Ectodermal cell (in vitro differentiated cells): ENCODE data around the gene TCHH.
"Not testable (repeated sequence)": the region's sequence is repeated elsewhere in the genome, so short reads cannot be mapped to it uniquely, and the experiment has no call there.

Experiments used
- H3K27ac ChIP-seq: 2 replicates; pipeline ENCODE4 v1.7.0; 2013; ENCODE audit warnings: mild to moderate bottlenecking, low read depth, low read length; ENCODE audit not compliant: insufficient read depth, poor library complexity, severe bottlenecking
- H3K27me3 ChIP-seq: 2 replicates; pipeline ENCODE4 v1.7.0; 2013; ENCODE audit warnings: mild to moderate bottlenecking, low read length; ENCODE audit not compliant: insufficient read depth, control insufficient read depth, poor library complexity, severe bottlenecking
- H3K36me3 ChIP-seq: one replicate; pipeline ENCODE4 v1.7.0; 2013; ENCODE audit warnings: low read length; ENCODE audit not compliant: control insufficient read depth, insufficient read depth
- H3K4me1 ChIP-seq: one replicate; pipeline ENCODE4 v1.7.0; 2013; ENCODE audit warnings: low read length; ENCODE audit not compliant: control insufficient read depth, insufficient read depth
- H3K4me3 ChIP-seq: 2 replicates; pipeline ENCODE4 v1.7.0; 2013; ENCODE audit warnings: low read depth, low read length, control low read depth; ENCODE audit not compliant: insufficient read depth
- H3K9me3 ChIP-seq: 2 replicates; pipeline ENCODE4 v1.7.0; 2013; ENCODE audit warnings: mild to moderate bottlenecking, low read length, moderate library complexity; ENCODE audit not compliant: control insufficient read depth
- WGBS, 2 experiments: methylation state at CpG; one replicate each; pipeline ENCODE4 v1.1.7; 2013; ENCODE audit warnings: missing lambda C conversion rate in 2 of 2; 5-methylcytosine and 5-hydroxymethylcytosine counted together

The TCHH gene

DNA sequence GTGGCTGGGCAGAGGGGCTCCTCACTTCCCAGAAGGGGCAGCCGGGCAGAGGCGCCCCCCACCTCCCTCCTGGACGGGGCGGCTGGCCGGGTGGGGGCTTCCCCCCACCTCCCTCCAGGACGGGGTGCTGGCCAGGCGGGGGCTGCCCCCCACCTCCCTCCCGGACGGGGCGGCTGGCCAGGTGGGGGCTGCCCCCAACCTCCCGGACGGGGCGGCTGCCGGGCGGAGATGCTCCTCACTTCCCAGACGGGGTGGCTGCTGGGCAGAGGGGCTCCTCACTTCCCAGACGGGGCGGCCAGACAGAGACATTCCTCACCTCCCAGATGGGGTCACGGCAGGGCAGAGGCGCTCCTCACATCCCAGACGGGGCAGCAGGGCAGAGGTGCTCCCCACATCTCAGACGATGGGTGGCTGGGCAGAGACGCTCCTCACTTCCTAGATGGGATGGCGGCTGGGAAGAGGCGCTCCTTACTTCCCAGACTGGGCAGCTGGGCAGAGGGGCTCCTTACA lies 29.5 kb upstream of the TCHH start:
- H3K4me1 ChIP-seq, H3K27me3 ChIP-seq, H3K9me3 ChIP-seq, H3K4me3 ChIP-seq, H3K27ac ChIP-seq, H3K36me3 ChIP-seq: not testable (repeated sequence)
- 90 to 91% methylated on average over 22 to 25 of the region's 25 CpGs for WGBS, 2 experiments

GRCh38 chr1:152143150-152143887 lies 28.1 kb upstream of the TCHH start:
- WGBS, 2 experiments: 65% methylated on average over 2 of the region's 2 CpGs
- Histone ChIP-seq H3K36me3 (no peaks in the 10 kb centered on the region), H3K4me3 (no peak overlapping the region)

DNA sequence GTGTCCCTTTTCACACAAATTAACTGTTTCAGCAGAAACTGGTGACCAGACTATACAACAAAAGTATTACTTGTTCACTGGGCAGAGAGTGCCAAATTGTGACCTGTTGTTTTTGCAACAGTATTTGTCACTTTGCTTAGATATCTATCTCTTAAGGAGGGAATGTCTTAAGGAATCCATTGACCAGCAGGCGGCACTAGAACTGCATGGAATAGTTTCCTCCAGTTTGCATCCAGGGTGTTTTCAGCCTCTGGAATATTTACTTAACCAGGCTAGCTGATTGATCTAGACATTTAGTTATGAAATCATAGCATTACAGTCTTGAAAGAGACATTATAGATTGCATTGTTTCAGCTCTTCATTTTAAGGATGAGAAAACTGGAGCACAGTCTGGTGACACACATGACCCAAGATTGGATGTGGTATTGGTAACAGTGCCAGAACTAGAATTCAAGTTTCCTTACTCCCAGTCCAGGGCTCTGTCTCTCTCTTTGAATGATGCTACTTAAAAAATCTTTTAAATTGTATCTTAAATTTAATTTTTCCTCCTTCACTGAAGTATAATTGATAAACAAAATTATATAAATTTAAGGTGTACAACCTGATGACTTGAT lies 26.8 kb upstream of the TCHH start:
- no peak overlapping the region for H3K4me3 ChIP-seq
- H3K36me3 ChIP-seq: no peaks in the 10 kb centered on the region
- H3K27me3 ChIP-seq: no peaks in the 10 kb centered on the region
- no peak overlapping the region for H3K27ac ChIP-seq
- H3K9me3 ChIP-seq: peaks cover 2% of the 10 kb centered on the region
- no peaks in the 10 kb centered on the region for H3K4me1 ChIP-seq
- WGBS, 2 experiments: 0 to 4% methylated on average over 1 of the region's 1 CpG

More at GRCh38 chr1:152143150-152143887, 28.1 kb upstream of the TCHH start:
- Histone ChIP-seq H3K27ac (no peak overlapping the region), H3K4me1 (no peaks in the 10 kb centered on the region), H3K27me3 (no peaks in the 10 kb centered on the region), H3K9me3 (no peaks in the 10 kb centered on the region)

GRCh38 chr1:152137215-152137614 lies 22.0 kb upstream of the TCHH start:
- Histone ChIP-seq H3K9me3 (peaks cover 2% of the 10 kb centered on the region), H3K36me3 (no peaks in the 10 kb centered on the region), H3K27me3 (no peaks in the 10 kb centered on the region), H3K4me1 (no peaks in the 10 kb centered on the region), H3K27ac (no peak overlapping the region), H3K4me3 (no peak overlapping the region)

DNA sequence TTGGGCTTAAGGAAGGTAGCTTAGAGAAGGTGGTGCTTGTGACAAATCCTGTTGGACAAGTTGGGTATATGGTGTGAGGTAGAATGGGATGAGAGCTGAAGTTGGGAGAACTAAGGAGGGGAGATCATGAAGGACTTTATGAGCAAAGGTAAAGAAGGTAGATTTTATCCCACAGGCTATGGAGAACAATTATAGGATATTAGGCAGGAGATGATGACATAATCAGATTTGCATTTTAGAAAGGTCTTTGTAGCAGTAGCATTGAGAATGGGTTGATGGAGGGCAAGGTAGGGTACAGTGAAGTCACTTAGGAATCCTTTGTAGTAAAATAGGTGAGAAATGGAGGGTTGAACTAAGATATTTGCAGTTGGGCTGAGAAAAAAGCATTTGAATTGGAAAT lies 14.9 kb upstream of the TCHH start:
- no peaks in the 10 kb centered on the region for H3K36me3 ChIP-seq
- no peaks in the 10 kb centered on the region for H3K4me1 ChIP-seq
- no peak overlapping the region for H3K4me3 ChIP-seq
- H3K9me3 ChIP-seq: no peaks in the 10 kb centered on the region
- no peaks in the 10 kb centered on the region for H3K27me3 ChIP-seq
- H3K27ac ChIP-seq: no peak overlapping the region

DNA sequence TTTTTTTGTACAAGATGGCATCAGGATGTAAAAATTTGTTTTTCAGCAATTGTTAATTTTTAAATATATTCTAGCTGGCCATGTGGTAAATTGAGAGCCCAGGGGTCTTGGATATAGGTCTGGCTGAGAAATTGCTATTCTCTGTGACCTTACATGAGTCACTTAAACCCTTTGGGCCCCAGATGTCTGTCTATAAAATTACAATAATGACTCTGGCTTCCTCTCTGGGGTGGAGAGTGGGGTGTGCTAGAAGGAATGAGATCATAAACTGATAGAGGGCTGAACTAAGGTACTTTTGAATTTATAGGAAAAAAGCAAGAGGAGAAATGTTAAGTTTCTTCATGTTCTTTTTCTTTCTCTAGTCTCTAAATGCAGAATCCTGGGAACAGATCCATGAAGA lies 12.4 kb upstream of the TCHH start:
- no peaks in the 10 kb centered on the region for H3K9me3 ChIP-seq
- H3K27ac ChIP-seq: no peak overlapping the region
- no peak overlapping the region for H3K4me3 ChIP-seq
- H3K27me3 ChIP-seq: no peaks in the 10 kb centered on the region
- H3K4me1 ChIP-seq: no peaks in the 10 kb centered on the region
- no peaks in the 10 kb centered on the region for H3K36me3 ChIP-seq

- no peaks in the 10 kb centered on the region for H3K27me3 ChIP-seq
- H3K27ac ChIP-seq: no peak overlapping the region
- 75 to 81% methylated on average over 5 to 6 of the region's 6 CpGs for WGBS, 2 experiments
- no peak overlapping the region for H3K4me3 ChIP-seq
- H3K36me3 ChIP-seq: no peaks in the 10 kb centered on the region
- no peaks in the 10 kb centered on the region for H3K4me1 ChIP-seq
- no peaks in the 10 kb centered on the region for H3K9me3 ChIP-seq
Measured at GRCh38 chr1:152125834-152126443, 10.7 kb upstream of the TCHH start.

GRCh38 chr1:152118915-152119314 lies 3.7 kb upstream of the TCHH start:
- H3K36me3 ChIP-seq: no peaks in the 10 kb centered on the region
- no peak overlapping the region for H3K4me3 ChIP-seq
- H3K27ac ChIP-seq: no peak overlapping the region
- H3K9me3 ChIP-seq: no peaks in the 10 kb centered on the region
- no peaks in the 10 kb centered on the region for H3K4me1 ChIP-seq
- H3K27me3 ChIP-seq: peaks cover 25% of the 10 kb centered on the region
- 89 to 93% methylated on average over 1 of the region's 1 CpG for WGBS, 2 experiments

DNA sequence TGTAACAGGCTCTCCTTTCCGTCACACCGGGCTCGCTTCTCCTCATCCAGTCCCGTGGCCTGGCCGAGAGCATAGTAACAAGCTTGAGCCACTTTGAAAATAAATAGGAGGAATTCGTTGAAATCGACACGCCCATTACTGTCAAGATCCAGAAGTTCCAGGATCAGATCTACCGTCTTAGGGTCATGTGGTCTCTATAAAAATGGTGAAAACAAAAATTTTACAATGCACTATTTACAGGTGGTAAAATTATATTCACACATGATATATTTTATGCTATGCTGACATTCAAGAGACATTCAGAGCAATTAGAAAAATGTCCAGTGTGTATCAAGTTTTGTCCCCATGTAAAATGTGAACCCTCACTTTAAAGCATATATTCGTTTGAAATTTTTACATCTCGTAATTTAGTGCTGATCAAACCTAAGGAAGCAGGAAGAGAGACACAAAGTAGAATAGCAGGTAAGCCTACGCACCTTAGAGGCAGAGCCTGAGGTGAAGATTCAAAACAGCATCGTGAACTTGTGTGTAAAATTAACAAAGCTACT lies 2.3 kb downstream of the TCHH start:
- no peak overlapping the region for H3K27ac ChIP-seq
- no peaks in the 10 kb centered on the region for H3K4me1 ChIP-seq
- no peaks in the 10 kb centered on the region for H3K9me3 ChIP-seq
- peaks cover 84% of the 10 kb centered on the region for H3K27me3 ChIP-seq
- no peaks in the 10 kb centered on the region for H3K36me3 ChIP-seq
- no peak overlapping the region for H3K4me3 ChIP-seq
- WGBS, 2 experiments: 58 to 67% methylated on average over 12 to 13 of the region's 13 CpGs

DNA sequence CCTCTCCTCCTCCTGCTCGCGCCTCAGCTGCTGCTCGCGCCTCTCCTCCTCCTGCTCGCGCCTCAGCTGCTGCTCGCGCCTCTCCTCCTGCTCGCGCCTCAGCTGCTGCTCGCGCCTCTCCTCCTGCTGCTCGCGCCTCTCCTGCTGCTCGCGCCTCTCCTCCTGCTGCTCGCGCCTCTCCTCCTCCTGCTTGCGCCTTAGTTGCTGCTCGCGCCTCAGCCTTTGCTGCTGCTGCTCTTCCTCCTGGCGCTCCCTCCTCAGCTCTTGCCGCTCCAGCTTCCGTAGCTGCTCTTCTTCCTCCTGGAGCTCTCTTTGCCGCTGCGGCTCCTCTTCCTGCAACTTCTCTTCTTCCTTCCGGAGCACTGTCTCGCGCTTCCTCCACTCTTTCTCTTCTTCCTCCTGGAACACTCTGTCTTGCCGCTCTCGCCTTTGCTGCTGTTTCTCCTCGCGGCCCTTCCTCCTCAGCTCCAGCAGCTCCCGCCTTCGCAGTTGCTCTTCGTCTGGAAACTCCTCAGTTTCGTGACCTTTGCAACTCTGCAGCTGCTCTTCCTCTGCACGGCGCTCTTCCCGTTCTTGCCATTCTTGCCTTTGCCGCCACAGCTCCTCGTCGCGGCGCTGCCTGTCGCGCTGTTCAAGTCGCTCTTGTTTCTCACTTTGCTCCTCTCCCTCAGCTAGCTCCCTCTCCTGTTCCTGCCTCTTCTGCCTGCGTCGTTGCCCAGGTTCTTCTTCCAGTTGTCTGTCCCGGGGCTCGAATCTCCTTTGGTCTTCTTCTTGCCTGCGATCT lies 3.0 kb downstream of the TCHH start:
- Histone ChIP-seq H3K4me3 (peak overlapping the region; percentile 8), H3K9me3 (no peaks in the 10 kb centered on the region), H3K4me1 (no peaks in the 10 kb centered on the region), H3K27me3 (peaks cover 91% of the 10 kb centered on the region), H3K27ac (no peak overlapping the region), H3K36me3 (no peaks in the 10 kb centered on the region)
- 22% methylated on average over 53 of the region's 53 CpGs for WGBS, 2 experiments
